Endometrial microvascular endothelial cells (primary cell): ENCODE data around the gene SCYGR4. TPM values are rescaled to one million over a fixed set of nuclear protein-coding genes. Genes with fewer than 3 reads are reported as not detected.
"Not testable (repeated sequence)": the region's sequence is repeated elsewhere in the genome, so short reads cannot be mapped to it uniquely, and the experiment has no call there.

Experiments
- in situ Hi-C: cut with HindIII; loops from 2 replicates; pipeline ENCODE4 v1.10.0; 2017; ENCODE audit warnings: low sequenced_read_pairs, low pct_unique_long_range_greater_than_20kb; ENCODE audit errors: inconsistent ontology term
- total RNA-seq: library from RNA; depleted of rRNA; stranded (reverse); fragments of >200 nt; gene quantifications from one replicate; pipeline ENCODE4 v1.2.3, GENCODE V29; 2015; ENCODE audit errors: inconsistent ontology term

Gene SCYGR4
- total RNA-seq: not detected

GRCh38 chr2:227617316-227618230, at the start of gene SCYGR4:
SCYGR4 (plus strand) TSS chr2:227617498; CDS start chr2:227617498, 0 bp downstream.
- in situ Hi-C loops: no loop called here

GRCh38 chr2:227568852-227569169, 48.5 kb upstream of the SCYGR4 start:
- in situ Hi-C loops: no loop called here

GRCh38 chr2:227570615-227571014, 46.7 kb upstream of the SCYGR4 start:
- in situ Hi-C loops: no loop called here

GRCh38 chr2:227576110-227576509, 41.2 kb upstream of the SCYGR4 start:
- in situ Hi-C loops: no loop called here

GRCh38 chr2:227576812-227577211, 40.5 kb upstream of the SCYGR4 start:
- in situ Hi-C loops: no loop called here

- in situ Hi-C loops: no loop called here
Measured at GRCh38 chr2:227577555-227577954, 39.7 kb upstream of the SCYGR4 start.

- in situ Hi-C loops: no loop called here
Measured at GRCh38 chr2:227578642-227579041, 38.7 kb upstream of the SCYGR4 start.

- in situ Hi-C loops: no loop called here
Measured at GRCh38 chr2:227579791-227580190, 37.5 kb upstream of the SCYGR4 start.

GRCh38 chr2:227582369-227582768, 34.9 kb upstream of the SCYGR4 start:
- in situ Hi-C loops: no loop called here

GRCh38 chr2:227592694-227593387, 24.5 kb upstream of the SCYGR4 start:
- in situ Hi-C loops: no loop called here

GRCh38 chr2:227595797-227596196, 21.5 kb upstream of the SCYGR4 start:
- in situ Hi-C loops: no loop called here

- in situ Hi-C loops: no loop called here
Measured at GRCh38 chr2:227597036-227597435, 20.3 kb upstream of the SCYGR4 start.

- in situ Hi-C loops: no loop called here
Measured at GRCh38 chr2:227597998-227598397, 19.3 kb upstream of the SCYGR4 start.

GRCh38 chr2:227598835-227599503, 18.3 kb upstream of the SCYGR4 start, which contains the start of gene SCYGR2:
SCYGR2 (plus strand) TSS chr2:227598893; CDS start chr2:227598893, 0 bp downstream.
- in situ Hi-C loops: not testable (repeated sequence)

- in situ Hi-C loops: no loop called here
Measured at GRCh38 chr2:227602358-227602757, 14.9 kb upstream of the SCYGR4 start.

GRCh38 chr2:227606476-227606875, 10.8 kb upstream of the SCYGR4 start:
- in situ Hi-C loops: no loop called here

GRCh38 chr2:227607941-227608340, 9.4 kb upstream of the SCYGR4 start:
- in situ Hi-C loops: no loop called here

- in situ Hi-C loops: no loop called here
Measured at GRCh38 chr2:227608561-227609338, 8.5 kb upstream of the SCYGR4 start.

GRCh38 chr2:227610123-227610522, 7.2 kb upstream of the SCYGR4 start:
- in situ Hi-C loops: no loop called here
